GM08714 (cell line): ENCODE data around the gene ORC4.

Experiments
- H3K4me3 ChIP-seq: fragments of 200-500 bp; sonication (Bioruptor generic); 2 replicates; pipeline ENCODE4 v1.5.1; 2014; ENCODE audit warnings: mild to moderate bottlenecking, low read length, inconsistent platforms
- ZNF274 ChIP-seq: IDR thresholded peaks from 2 replicates; pipeline ENCODE4 v1.6.1; 2012; ENCODE audit warnings: mild to moderate bottlenecking, low read depth, low read length

ORC4 gene

DNA sequence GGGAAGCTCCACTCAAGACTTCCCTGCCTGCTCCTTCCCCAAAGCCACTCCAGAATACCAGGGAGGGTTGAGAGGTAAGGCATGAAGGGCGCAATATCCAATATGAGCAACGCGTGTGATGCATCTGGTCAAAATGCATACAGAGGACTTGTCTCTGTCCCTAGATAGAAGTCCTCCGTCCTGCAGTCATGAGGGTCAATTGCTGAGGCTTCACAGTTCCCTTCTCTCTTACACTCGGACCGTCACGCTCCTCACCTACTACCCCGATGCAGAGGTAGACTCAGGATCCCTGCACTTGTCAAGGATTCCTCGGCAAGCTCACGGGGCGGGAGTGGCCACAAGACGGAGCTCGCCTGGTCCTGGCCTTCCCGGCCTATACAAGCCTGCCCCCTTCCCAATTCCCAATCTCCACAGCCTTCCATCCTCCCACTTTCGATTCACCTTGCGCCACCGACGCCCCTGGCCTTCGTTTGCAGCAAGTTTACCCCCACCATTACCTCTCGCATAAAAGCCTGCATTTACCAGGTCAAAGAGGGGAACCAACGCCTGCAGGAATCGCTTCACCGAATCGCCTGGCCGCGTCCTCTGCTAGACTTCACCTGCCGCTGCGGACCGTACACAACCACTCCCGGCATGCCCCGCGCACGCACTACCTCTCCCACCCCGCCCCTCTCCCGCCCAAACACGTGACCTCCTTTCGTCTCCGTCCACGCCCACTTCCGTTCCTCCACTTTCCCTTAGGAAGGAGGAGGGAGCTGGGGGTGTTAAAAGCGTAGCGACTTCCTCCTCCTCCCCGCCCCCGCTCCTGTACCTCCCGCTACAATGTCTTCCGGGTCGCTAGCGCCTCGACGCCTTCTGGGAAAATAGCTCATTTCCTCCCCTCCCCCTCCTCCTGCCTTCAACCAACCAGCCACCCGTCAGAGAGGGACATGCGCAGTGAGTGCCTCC, at the start of gene ORC4:
ORC4 (minus strand) TSS at position 627 of the 948 bp plus-strand sequence. CDS start 44,779 bp downstream, outside the sequence.
- TF ChIP-seq ZNF274, result no peak
- peak within 1 kb of the TSS; percentile 90 for H3K4me3 ChIP-seq

DNA sequence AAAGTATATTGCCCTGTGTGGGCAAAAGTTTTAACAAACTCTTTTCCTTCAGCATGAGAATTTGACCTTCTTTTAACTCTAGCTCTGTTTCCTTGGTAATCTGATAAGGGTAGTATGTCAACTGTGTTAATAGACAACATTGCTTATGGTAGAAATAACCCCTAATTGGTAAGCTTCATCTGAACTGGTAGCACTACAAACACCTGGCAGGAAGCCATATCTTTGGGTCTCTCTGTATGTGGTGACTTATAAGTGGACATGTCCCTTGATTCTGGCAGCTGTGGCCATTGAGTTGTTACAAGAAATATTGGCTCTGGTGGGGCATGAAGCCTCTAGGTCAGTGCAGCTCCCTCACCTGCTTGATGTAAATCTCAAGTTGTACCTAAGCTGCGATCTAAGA, 47.3 kb upstream of the ORC4 start:
- no peak overlapping the region for H3K4me3 ChIP-seq
- TF ChIP-seq ZNF274, result no peak

DNA sequence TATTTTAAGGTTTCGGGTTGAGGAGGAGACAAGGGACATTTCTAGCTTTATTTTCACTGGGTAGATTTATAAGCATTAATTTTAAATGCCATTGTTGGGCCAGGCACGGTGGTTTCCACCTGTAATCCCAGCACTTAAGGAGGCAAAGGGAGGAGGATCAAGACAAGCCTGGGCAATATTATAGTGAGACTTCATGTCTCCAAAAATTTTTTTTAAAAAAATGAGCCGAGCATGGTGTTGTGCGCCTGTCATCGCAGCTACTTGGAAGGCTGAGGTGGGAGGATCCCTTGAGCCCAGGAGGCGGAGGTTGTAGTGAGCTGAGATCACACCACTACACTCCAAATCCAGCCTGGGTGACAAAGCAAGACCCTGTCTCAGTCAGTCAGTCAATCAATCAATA, 45.4 kb upstream of the ORC4 start:
- H3K4me3 ChIP-seq, result no peak overlapping the region
- TF ChIP-seq ZNF274, result no peak

DNA sequence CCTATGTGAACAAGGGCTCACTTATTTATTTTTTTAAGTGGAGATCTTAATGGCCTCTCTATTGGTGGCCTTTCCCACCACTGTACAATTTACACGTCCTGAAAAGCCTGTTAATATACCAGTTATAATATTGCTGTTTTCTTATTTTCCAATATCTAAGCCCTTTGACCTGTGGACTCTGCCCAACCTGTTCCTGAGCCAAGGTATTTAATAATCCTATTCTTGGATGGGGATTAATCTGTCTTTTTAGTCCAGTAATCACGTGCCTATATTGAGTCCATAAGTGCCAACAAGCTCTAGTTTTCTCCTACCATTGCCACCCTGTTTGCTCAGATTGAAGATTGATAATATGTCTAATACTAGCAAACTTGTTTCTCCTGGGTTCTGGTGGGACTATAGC, 43.1 kb upstream of the ORC4 start:
- H3K4me3 ChIP-seq, result no peak overlapping the region
- no peak for TF ChIP-seq ZNF274

DNA sequence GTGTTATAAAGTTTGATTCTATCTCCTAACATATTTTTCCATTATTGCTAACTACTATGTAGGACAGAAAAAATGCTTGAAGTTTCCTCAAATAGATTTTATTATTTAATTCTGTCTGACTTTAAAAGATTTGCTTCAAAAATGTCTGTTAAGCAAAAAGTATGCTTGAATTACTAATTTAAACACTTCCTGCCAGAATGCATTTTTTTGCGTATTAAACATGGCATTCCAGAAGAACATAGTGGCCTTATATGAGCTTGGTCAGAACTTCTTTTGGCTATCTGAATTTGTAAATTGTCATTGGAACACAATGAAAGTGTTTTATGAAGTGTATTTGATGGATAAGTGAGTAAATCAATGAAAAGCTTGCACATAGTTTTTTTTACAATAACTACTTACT, 38.1 kb upstream of the ORC4 start:
- TF ChIP-seq ZNF274, result no peak
- H3K4me3 ChIP-seq, result no peak overlapping the region

DNA sequence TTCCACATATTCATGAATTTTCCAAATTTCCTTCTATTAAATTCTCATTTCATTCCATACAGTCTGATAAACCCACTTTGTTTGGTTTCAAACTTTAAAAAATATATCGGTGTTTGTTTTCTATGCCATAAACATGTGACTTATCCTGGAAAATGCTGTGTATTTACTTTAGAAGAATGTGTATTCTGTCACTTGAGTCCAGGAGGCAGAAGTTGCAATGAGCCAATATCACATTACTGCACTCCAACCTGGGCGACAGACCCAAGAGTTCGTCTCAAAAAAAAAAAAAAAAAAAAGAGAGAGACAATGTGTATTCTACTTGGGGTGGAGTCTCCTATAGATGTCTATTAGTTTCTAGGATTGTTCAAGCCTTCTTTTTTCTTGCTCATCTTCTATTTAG, 32.1 kb upstream of the ORC4 start:
- H3K4me3 ChIP-seq, result no peak overlapping the region
- TF ChIP-seq ZNF274, result no peak

DNA sequence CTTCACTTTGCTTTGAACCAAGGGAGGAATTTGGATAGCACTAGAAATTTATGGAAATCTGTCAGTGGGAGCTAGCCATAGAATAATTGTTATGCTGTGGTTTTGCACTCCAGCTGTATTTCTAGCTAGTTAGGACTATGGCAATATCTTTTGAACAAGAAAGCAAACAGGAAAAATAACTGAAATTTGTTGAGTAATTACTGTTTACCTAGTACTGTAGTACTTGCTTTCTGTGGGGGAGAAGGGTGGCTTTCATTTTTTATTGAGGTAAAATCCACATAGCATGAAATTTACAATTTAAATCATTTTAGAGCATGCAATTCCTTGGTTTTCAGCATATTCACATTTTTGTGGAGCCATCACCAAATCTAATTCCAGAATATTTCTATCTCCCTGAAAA, 28.7 kb upstream of the ORC4 start:
- H3K4me3 ChIP-seq, result no peak overlapping the region; the same call in 1 of the 2 replicates
- no peak for TF ChIP-seq ZNF274

DNA sequence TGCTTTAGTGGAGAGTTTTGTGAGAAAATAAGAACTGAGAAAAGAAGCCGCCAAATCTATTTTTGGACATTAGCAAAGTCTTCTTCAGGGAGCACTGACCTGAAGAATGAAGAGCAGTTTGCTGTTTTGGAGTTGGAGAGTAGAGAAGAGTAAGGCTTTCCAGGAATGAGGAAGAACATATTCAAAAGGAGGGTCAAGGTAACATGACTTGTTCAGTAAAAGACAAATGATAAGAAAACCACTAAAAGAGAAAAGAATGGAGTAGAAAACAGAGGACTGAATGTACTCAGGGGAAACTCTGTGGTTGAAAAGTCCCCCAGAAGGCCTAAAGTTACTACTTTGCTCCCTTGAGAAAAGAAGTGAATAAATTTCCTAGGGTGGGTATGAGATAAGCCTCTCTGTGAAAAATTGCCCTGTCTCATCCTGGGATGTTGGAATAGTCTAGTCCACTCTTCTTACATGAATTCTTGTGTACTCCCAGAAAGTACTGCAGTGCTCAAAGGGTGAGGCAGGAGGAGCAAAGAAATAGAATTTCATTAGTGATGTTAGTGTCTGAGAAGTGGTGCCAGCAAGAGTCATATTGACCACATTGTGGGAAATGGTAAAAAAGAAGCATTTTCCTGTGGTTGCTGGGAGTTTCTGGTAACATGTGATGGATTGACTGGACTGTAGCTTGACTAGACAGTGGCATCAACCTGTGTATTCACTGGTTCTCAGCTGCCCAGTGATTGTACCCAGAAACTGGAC, 28.1 kb upstream of the ORC4 start:
- TF ChIP-seq ZNF274, result no peak
- no peak overlapping the region; the same call in 1 of the 2 replicates for H3K4me3 ChIP-seq

DNA sequence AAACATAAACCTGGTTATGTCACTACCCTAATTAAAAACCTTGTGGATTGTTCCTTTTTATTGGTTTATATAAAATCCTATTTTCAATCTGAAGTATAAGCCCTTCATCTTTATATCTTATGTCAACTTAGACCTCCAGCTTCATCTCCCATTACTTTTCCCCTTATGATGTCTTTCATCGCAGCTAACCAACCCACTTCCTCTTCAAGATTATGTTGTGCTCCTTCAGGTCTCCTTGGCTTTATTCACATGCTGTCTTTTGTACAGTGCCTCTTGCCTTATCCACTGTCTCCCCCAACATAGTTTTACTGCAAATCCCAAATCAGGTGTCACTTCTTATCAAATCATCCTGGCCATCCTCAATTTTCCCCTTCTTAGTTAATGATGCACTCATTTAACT, 26.3 kb upstream of the ORC4 start:
- no peak for TF ChIP-seq ZNF274
- H3K4me3 ChIP-seq, result no peak overlapping the region

DNA sequence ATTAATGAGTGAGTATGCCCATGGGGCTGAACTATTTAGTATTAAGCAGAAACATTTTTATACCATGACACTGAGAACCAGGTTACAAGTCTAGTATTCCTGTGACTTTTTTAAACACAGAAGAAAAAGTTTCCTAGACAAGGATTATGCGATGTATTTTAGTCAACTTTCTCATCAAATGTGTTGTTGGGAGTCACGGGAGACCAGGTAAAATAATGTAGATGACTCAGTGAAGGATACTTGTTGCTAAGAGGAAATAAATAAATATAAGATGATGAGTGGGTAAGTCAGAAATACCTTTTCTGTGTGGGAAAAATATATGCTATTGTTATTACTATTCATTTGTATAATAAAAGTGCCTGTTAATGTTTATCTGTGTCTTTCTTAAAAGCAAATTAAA, 23.8 kb upstream of the ORC4 start:
- TF ChIP-seq ZNF274, result no peak

DNA sequence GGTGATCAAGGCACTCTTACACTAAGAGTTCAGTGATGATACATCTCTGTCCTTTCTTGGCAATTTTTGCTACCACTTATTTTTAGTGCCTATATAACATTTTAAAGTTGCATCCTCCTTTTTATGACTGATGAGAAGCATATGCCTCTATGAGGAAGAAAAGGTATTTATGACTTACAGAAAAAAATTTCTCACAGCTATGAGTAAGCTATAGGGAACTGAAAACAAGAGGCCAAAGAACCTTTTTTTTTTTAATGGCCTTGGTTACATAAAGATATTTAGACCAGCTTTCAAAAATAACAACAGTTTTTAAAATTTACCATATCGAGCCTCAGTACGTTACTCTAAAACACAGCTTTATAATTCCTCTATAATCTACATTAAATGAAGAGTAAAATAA, 21.7 kb upstream of the ORC4 start:
- TF ChIP-seq ZNF274, result no peak
- H3K4me3 ChIP-seq, result no peak overlapping the region

More for the DNA sequence above, 23.8 kb upstream of the ORC4 start:
- no peak overlapping the region for H3K4me3 ChIP-seq

DNA sequence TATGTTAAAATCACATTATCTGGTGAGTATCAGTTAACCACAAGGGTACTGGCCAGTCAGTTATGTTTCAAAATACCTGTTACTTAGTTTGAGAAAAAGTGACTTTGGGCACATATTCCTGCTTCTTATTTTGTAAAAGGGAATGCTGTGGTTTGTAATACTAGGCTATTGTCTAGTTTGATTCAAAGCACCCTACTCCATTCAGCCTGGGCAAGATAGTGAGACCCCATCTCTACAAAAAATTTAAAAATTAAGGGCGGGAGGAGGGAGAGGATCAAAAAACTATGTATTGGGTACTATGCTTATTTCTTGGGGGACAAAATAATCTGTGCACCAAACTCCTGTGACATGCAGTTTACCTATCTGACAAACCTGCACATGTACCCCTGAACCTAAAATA, 19.2 kb upstream of the ORC4 start:
- no peak for TF ChIP-seq ZNF274
- H3K4me3 ChIP-seq, result no peak overlapping the region

DNA sequence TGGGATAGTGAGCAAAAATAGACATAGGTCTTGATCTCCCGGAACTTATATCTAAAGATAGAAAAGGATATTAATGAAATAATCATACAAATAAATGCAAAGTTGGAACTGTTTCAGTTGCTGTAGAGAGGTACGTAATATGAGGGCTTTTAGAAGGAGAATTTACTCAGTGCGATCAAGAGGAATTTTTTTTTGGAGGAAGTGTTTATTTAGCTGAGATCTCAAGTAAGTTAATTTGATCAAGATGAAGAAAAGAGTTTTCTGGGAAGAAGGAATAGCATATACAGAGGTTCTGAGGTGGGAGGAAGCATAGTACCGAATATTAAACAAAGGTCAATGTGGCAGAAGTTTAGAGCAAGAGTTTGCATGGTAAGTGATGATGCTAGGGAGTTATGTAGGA, 11.7 kb upstream of the ORC4 start:
- no peak overlapping the region for H3K4me3 ChIP-seq
- TF ChIP-seq ZNF274, result no peak

DNA sequence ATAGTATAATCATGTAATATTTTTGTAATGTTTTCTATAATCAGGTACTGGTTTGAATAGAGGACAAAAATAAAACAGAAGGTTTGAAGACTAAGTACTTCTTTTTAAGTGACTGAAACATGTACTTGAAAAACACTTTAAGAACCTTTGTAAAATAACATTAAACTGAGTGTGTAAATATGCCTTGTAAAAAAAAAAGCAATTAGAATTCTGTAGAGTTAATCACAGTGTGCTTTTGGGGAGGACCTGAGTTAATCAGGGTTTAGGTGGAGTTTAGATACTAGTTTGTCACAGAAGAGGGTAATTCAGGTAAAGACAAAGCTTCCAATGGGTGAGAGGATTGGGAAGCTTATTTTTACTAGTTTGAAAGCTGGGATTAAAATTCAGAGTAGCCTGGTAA, 10.6 kb upstream of the ORC4 start:
- no peak for TF ChIP-seq ZNF274
- no peak overlapping the region for H3K4me3 ChIP-seq

DNA sequence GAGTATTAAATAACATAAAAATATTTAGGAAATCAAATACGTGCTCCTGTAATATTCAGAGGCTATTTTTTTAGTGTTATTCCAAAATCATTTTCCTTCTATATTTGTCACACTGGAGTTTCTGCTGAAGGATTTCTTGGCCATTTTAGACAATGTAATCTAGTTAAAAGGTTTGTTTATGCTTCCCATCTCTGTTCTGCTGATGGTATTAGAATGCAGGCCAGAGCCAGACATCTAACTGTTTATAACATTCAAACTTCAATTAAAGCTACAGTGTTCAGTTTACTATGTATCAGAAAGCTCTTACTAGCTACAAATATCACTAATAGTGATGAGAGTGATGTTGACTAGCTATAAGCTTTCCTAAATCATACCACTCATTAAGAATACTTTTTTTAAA, 8.2 kb upstream of the ORC4 start:
- no peak overlapping the region for H3K4me3 ChIP-seq

DNA sequence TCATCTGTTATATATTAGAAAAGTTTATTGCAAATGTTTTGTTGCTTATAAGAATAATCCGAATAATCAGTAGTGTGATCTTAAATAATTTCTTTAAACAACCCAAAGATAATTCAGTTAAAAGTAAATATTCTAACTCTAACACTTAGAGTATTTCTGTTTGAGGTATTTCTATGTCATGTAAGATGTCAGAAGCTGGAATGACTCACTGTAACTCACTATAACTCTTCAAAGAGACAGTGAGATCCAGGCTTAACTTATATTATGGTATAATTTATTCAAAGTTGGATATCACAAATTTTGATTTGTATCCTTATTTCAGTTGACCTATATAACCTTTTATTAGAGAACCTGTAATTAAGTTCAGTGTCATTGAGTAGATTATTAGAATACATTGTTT, 7.3 kb upstream of the ORC4 start:
- no peak overlapping the region for H3K4me3 ChIP-seq
- no peak for TF ChIP-seq ZNF274

More for the DNA sequence above, 8.2 kb upstream of the ORC4 start:
- no peak for TF ChIP-seq ZNF274
